Activated CD4-positive, alpha-beta T cell treated with anti-CD3 and anti-CD28 coated beads, Interleukin-2, amount 50 U/mL, for 1 hour (primary cell): ENCODE measurements around the gene TMEM45A.
"Not testable (repeated sequence)": the region's sequence is repeated elsewhere in the genome, so short reads cannot be mapped to it uniquely, and the experiment has no call there.

ENCODE experiments used
- DNase-seq: peaks from one replicate; pipeline ENCODE4 v3.0.0-alpha.2; 2020

Gene TMEM45A

GRCh38 chr3:100536093-100536492 is 43.7 kb downstream of the TMEM45A start:
- no peak for DNase-seq

- no peak for DNase-seq
Measured at GRCh38 chr3:100537646-100538338, 45.4 kb downstream of the TMEM45A start.

GRCh38 chr3:100538339-100538706 is 45.9 kb downstream of the TMEM45A start:
- DNase-seq: no peak

- no peak for DNase-seq
Measured at GRCh38 chr3:100540791-100541334, 48.4 kb downstream of the TMEM45A start.

- not testable (repeated sequence) for DNase-seq
Measured at GRCh38 chr3:100541428-100541827, 49.0 kb downstream of the TMEM45A start.

GRCh38 chr3:100545371-100545770 is 53.0 kb downstream of the TMEM45A start:
- DNase-seq: no peak

GRCh38 chr3:100546020-100546744 is 53.8 kb downstream of the TMEM45A start:
- no peak for DNase-seq

GRCh38 chr3:100548053-100548452 is 55.6 kb downstream of the TMEM45A start:
- no peak for DNase-seq

GRCh38 chr3:100553618-100554372 is 61.4 kb downstream of the TMEM45A start:
- DNase-seq: no peak

GRCh38 chr3:100554373-100554676 is 61.9 kb downstream of the TMEM45A start:
- no peak for DNase-seq

- no peak for DNase-seq
Measured at GRCh38 chr3:100556673-100557310, 64.4 kb downstream of the TMEM45A start.

GRCh38 chr3:100558233-100558632 is 65.8 kb downstream of the TMEM45A start:
- no peak for DNase-seq

GRCh38 chr3:100560426-100560825 is 68.0 kb downstream of the TMEM45A start:
- no peak for DNase-seq

- DNase-seq: no peak
Measured at GRCh38 chr3:100561459-100562158, 69.2 kb downstream of the TMEM45A start.

- DNase-seq: no peak
Measured at GRCh38 chr3:100562224-100562857, 69.9 kb downstream of the TMEM45A start.

- no peak for DNase-seq
Measured at GRCh38 chr3:100563228-100563627, 70.8 kb downstream of the TMEM45A start.

GRCh38 chr3:100563652-100564211 is 71.3 kb downstream of the TMEM45A start:
- no peak for DNase-seq

GRCh38 chr3:100570811-100571210 is 78.4 kb downstream of the TMEM45A start:
- DNase-seq: no peak

- no peak for DNase-seq
Measured at GRCh38 chr3:100574536-100574935, 82.1 kb downstream of the TMEM45A start.

GRCh38 chr3:100575704-100576103 is 83.3 kb downstream of the TMEM45A start:
- DNase-seq: no peak

- no peak for DNase-seq
Measured at GRCh38 chr3:100577382-100578008, 85.1 kb downstream of the TMEM45A start.
